A549 (cell line): ENCODE results near the gene HTT-AS. TPM values are rescaled to one million over a fixed set of nuclear protein-coding genes. Genes with fewer than 3 reads are reported as not detected.

Experiments used
- ATAC-seq, 2 experiments: fragments of 200-7000 bp in 1 of 2; fragments of >200 bp in 1 of 2; cut with Nextera tagmentation in 1 of 2; cut with Tn5 transposase in 1 of 2; 3 replicates each; pipeline versions ENCODE4 v1.8.0 to v1.9.1; 2018 to 2020; ENCODE audit warnings: mild to moderate bottlenecking in 1 of 2, moderate library complexity in 1 of 2
- CTCF ChIA-PET: fragments of 300-600 bp; sonication (Branson Sonifier 250); formaldehyde crosslinking; extraction: SDS; loops from one replicate; lab custom pipeline; 2021; ENCODE audit warnings: antibody characterized with exemption, inconsistent platforms; lab: Yijun Ruan, JAX
- POLR2A ChIA-PET: fragments of 350-600 bp; formaldehyde crosslinking; extraction: SDS; loops from one replicate; lab custom pipeline; 2021; ENCODE audit warnings: antibody characterized with exemption, inconsistent platforms; lab: Yijun Ruan, JAX
- DNase-seq, 2 experiments: peaks; one replicate each; pipeline versions ENCODE4 v3.0.0 to v3.0.0-alpha.2; 2011 to 2016; ENCODE audit warnings: low read depth in 1 of 2, low spot score in 1 of 2
- FAIRE-seq: peaks from 2 replicates; lab custom pipeline; 2011; peaks lifted over from hg19 to GRCh38; lab: Jason Lieb, UNC
- H3K27ac ChIP-seq, 2 experiments: fragments of >200 bp; sonication (Bioruptor Twin); formaldehyde crosslinking; 3 replicates each; pipeline ENCODE4 v1.5.1; 2016 to 2017
- H3K4me1 ChIP-seq: fragments of >200 bp; sonication (Bioruptor Twin); formaldehyde crosslinking; 3 replicates; pipeline ENCODE4 v1.6.1; 2016
- H3K4me2 ChIP-seq: fragments of >200 bp; sonication (Bioruptor Twin); formaldehyde crosslinking; 3 replicates; pipeline ENCODE4 v1.6.1; 2016
- H3K4me3 ChIP-seq: fragments of >200 bp; sonication (Bioruptor Twin); formaldehyde crosslinking; 3 replicates; pipeline ENCODE4 v1.5.1; 2016
- H3K9me3 ChIP-seq: fragments of >200 bp; sonication (Bioruptor Twin); formaldehyde crosslinking; 3 replicates; pipeline ENCODE4 v1.6.1; 2016
- ATOH8 ChIP-seq: fragments of 250-450 bp; sonication (Bioruptor Pico); IDR thresholded peaks from 2 replicates; pipeline ENCODE4 v1.5.0; 2020; ENCODE audit warnings: low read depth, mild to moderate bottlenecking, moderate library complexity
- CBX2 ChIP-seq: fragments of 200-600 bp; sonication (generic); IDR thresholded peaks from 2 replicates; pipeline ENCODE4 v1.6.1; 2016; ENCODE audit warnings: low read depth, mild to moderate bottlenecking, borderline replicate concordance
- CHD2 ChIP-seq: fragments of 150-350 bp; IDR thresholded peaks from 2 replicates; pipeline ENCODE4 v1.6.1; 2014; ENCODE audit warnings: low read length; ENCODE audit not compliant: partially characterized antibody
- EHF ChIP-seq: fragments of 250-450 bp; sonication (Bioruptor Pico); IDR thresholded peaks from 2 replicates; pipeline ENCODE4 v1.5.0; 2020; ENCODE audit warnings: mild to moderate bottlenecking
- ESRRA ChIP-seq: fragments of 150-350 bp; IDR thresholded peaks from 2 replicates; pipeline ENCODE4 v1.6.1; 2014; ENCODE audit warnings: mild to moderate bottlenecking, low read length, borderline replicate concordance
- HEYL ChIP-seq: fragments of 250-450 bp; sonication (Bioruptor Pico); IDR thresholded peaks from 2 replicates; pipeline ENCODE4 v1.8.0; 2021; ENCODE audit warnings: mild to moderate bottlenecking, moderate library complexity
- HOXA7 ChIP-seq: fragments of 250-450 bp; sonication (Bioruptor Pico); IDR thresholded peaks from 2 replicates; pipeline ENCODE4 v1.5.0; 2020; ENCODE audit warnings: mild to moderate bottlenecking, moderate library complexity
- JUN ChIP-seq, 2 experiments: fragments of >200 bp; sonication (Bioruptor Twin); formaldehyde crosslinking; IDR thresholded peaks; 2 replicates in 1 of 2; 3 replicates in 1 of 2; pipeline ENCODE4 v1.6.1; 2016 to 2017
- JUNB ChIP-seq: fragments of >200 bp; sonication (Bioruptor Twin); formaldehyde crosslinking; IDR thresholded peaks from 2 replicates; pipeline ENCODE4 v1.6.1; 2016
- KDM1A ChIP-seq: fragments of 200-600 bp; sonication (generic); IDR thresholded peaks from 2 replicates; pipeline ENCODE4 v1.6.1; 2016; ENCODE audit warnings: low read depth, mild to moderate bottlenecking
- PBX3 ChIP-seq: IDR thresholded peaks from 2 replicates; pipeline ENCODE4 v1.6.1; 2012
- SMC3 ChIP-seq: fragments of >200 bp; sonication (Bioruptor Twin); formaldehyde crosslinking; IDR thresholded peaks from 3 replicates; pipeline ENCODE4 v1.6.1; 2018; ENCODE audit warnings: inconsistent platforms
- SREBF2 ChIP-seq: fragments of 450-650 bp; IDR thresholded peaks from 2 replicates; pipeline ENCODE4 v1.6.1; 2014; ENCODE audit warnings: mild to moderate bottlenecking, moderate library complexity
- TFCP2L1 ChIP-seq: fragments of 250-450 bp; sonication (Bioruptor Pico); IDR thresholded peaks from 2 replicates; pipeline ENCODE4 v1.5.0; 2021; ENCODE audit warnings: mild to moderate bottlenecking
- TP53 ChIP-seq: fragments of 250-450 bp; sonication (Bioruptor Pico); IDR thresholded peaks from 2 replicates; pipeline ENCODE4 v1.5.0; 2021; ENCODE audit warnings: mild to moderate bottlenecking, moderate library complexity
- WGBS: methylation state at CpG from one replicate; pipeline ENCODE4 v1.1.6; 2017; ENCODE audit errors: missing lambda C conversion rate; 5-methylcytosine and 5-hydroxymethylcytosine counted together
- polyA plus RNA-seq, 4 experiments: library from polyadenylated mRNA; depleted of rRNA in 3 of 4; stranded (reverse); fragments of >200 nt; fragmentation: RNase III in 1 of 4; extraction: RNeasy Plus Mini Kit Qiagen cat#74134 plus additional on column Dnase treatment in 1 of 4; gene quantifications; 2 replicates in 3 of 4; 3 replicates in 1 of 4; pipeline ENCODE4 v1.2.3, GENCODE V29; 2011 to 2017
- TF ChIP-seq, protein P1 (sequence below): fragments of 200-600 bp; sonication (generic); IDR thresholded peaks from 2 replicates; pipeline ENCODE4 v1.6.1; 2016; ENCODE audit warnings: antibody characterized with exemption, mild to moderate bottlenecking, moderate library complexity
- TF ChIP-seq, protein P2 (sequence below): IDR thresholded peaks from 2 replicates; pipeline ENCODE4 v1.6.1; 2012

Gene HTT-AS
- polyA plus RNA-seq, 2 of the 4 experiments (the other 2 are of a cell fraction) = not detected

- TF ChIP-seq HOXA7 (CRISPR knock-in tag) (no peak), SMC3 (no peak), PBX3 (no peak), ESRRA (no peak), SREBF2 (no peak), CHD2 (no peak), EHF (CRISPR knock-in tag) (no peak), JUNB (no peak), ATOH8 (CRISPR knock-in tag) (no peak), TP53 (CRISPR knock-in tag) (no peak), KDM1A (no peak), TFCP2L1 (CRISPR knock-in tag) (no peak), CBX2 (no peak)
- TF ChIP-seq, protein P1, sequence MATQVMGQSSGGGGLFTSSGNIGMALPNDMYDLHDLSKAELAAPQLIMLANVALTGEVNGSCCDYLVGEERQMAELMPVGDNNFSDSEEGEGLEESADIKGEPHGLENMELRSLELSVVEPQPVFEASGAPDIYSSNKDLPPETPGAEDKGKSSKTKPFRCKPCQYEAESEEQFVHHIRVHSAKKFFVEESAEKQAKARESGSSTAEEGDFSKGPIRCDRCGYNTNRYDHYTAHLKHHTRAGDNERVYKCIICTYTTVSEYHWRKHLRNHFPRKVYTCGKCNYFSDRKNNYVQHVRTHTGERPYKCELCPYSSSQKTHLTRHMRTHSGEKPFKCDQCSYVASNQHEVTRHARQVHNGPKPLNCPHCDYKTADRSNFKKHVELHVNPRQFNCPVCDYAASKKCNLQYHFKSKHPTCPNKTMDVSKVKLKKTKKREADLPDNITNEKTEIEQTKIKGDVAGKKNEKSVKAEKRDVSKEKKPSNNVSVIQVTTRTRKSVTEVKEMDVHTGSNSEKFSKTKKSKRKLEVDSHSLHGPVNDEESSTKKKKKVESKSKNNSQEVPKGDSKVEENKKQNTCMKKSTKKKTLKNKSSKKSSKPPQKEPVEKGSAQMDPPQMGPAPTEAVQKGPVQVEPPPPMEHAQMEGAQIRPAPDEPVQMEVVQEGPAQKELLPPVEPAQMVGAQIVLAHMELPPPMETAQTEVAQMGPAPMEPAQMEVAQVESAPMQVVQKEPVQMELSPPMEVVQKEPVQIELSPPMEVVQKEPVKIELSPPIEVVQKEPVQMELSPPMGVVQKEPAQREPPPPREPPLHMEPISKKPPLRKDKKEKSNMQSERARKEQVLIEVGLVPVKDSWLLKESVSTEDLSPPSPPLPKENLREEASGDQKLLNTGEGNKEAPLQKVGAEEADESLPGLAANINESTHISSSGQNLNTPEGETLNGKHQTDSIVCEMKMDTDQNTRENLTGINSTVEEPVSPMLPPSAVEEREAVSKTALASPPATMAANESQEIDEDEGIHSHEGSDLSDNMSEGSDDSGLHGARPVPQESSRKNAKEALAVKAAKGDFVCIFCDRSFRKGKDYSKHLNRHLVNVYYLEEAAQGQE = no peak
- DNase-seq (no peak), FAIRE-seq (no peak), ATAC-seq (no peak)
- ChIA-PET CTCF (no interaction called here), POLR2A (no interaction called here)
- WGBS = 81% methylated on average over 6 of the region's 6 CpGs
- no peaks in the 10 kb centered on the region for H3K4me1 ChIP-seq
- no peak overlapping the region for H3K27ac ChIP-seq
- H3K9me3 ChIP-seq = no peaks in the 10 kb centered on the region
- no peak overlapping the region for H3K4me3 ChIP-seq
- no peak overlapping the region for H3K4me2 ChIP-seq
These were observed 7.4 kb downstream of the HTT-AS start for GRCh38 chr4:3066836-3067400.

DNA sequence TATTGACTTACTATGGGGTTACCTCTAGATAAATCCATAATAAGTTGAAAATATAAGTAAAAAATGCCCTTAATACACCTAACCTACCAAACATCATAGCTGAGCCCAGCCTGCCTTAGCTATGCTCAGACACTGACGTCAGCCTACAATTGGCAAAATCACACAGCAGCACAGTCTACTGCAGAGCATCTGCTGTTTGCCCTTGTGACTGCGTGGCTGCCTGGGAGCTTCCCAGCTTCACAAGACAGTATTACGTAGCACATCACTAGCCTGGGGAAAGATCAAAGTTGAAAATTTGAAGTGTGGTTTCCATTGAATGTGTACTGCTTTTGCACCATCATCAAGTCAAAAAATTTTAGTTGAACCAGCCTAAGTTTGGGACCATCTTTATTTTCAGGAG is 8.8 kb downstream of the HTT-AS start:
- WGBS = 75% methylated on average over 3 of the region's 3 CpGs
- DNase-seq = no peak
- no peaks in the 10 kb centered on the region for H3K4me1 ChIP-seq
- no peak overlapping the region for H3K4me3 ChIP-seq
- no peak overlapping the region for H3K4me2 ChIP-seq
- TF ChIP-seq TP53 (CRISPR knock-in tag) (no peak), HEYL (CRISPR knock-in tag) (no peak), HOXA7 (CRISPR knock-in tag) (no peak), JUN (IDR thresholded peaks at IDR 0.05) (no peak)
- TF ChIP-seq, protein P2, sequence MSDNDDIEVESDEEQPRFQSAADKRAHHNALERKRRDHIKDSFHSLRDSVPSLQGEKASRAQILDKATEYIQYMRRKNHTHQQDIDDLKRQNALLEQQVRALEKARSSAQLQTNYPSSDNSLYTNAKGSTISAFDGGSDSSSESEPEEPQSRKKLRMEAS = no peak
- TF ChIP-seq, protein P1 = no peak
- no peaks in the 10 kb centered on the region for H3K9me3 ChIP-seq
- FAIRE-seq = no peak
- no peak overlapping the region for H3K27ac ChIP-seq
- POLR2A ChIA-PET = no interaction called here
- no peak for ATAC-seq
- CTCF ChIA-PET = interaction anchor here (0.6 to 1.1 kb wide), 2 partner anchors 25 to 28 kb away, joined by 3 read pairs; no protein-coding TSS in a partner anchor
